K562 (cell line): Measurements from ENCODE around the gene PGPEP1. TPM values are rescaled to one million over a fixed set of nuclear protein-coding genes. Genes with fewer than 3 reads are reported as not detected.

Experiments
- BHLHE40 ChIP-seq: IDR thresholded peaks from 2 replicates; pipeline ENCODE4 v1.6.1; 2011; ENCODE audit warnings: low read length, improper control_type of control experiment
- CLOCK ChIP-seq: fragments of 250-450 bp; sonication (Bioruptor Pico); IDR thresholded peaks from 2 replicates; pipeline ENCODE4 v1.4.0; 2020; ENCODE audit warnings: mild to moderate bottlenecking, moderate library complexity, borderline replicate concordance
- CREM ChIP-seq: IDR thresholded peaks from 2 replicates; pipeline ENCODE4 v1.6.1; 2014; ENCODE audit warnings: antibody characterized with exemption, low read depth
- CTBP1 ChIP-seq: fragments of 450-650 bp; IDR thresholded peaks from 2 replicates; pipeline ENCODE4 v1.6.1; 2016; ENCODE audit warnings: borderline replicate concordance
- ELF1 ChIP-seq: fragments of 200-800 bp; sonication (Bioruptor generic); IDR thresholded peaks from 2 replicates; pipeline ENCODE4 v1.6.1; 2016; ENCODE audit warnings: missing genetic modification characterization, missing compliant biosample characterization
- ETS1 ChIP-seq: conservative IDR thresholded peaks from 2 replicates; pipeline ENCODE4 v1.6.1; 2011; ENCODE audit warnings: low read depth, mild to moderate bottlenecking, low read length; ENCODE audit not compliant: control insufficient read depth
- ETV5 ChIP-seq: sonication (generic); formaldehyde crosslinking; IDR thresholded peaks from 2 replicates; pipeline ENCODE4 v1.4.0; 2020; ENCODE audit warnings: low read depth, mild to moderate bottlenecking, missing genetic modification reagents
- FOXP1 ChIP-seq: sonication (generic); formaldehyde crosslinking; IDR thresholded peaks from 2 replicates; pipeline ENCODE4 v1.8.0; 2022; ENCODE audit warnings: mild to moderate bottlenecking, missing genetic modification reagents
- GABPA ChIP-seq: fragments of 200-800 bp; sonication (Bioruptor generic); conservative IDR thresholded peaks from 2 replicates; pipeline ENCODE4 v1.6.1; 2016; ENCODE audit warnings: low read depth, missing genetic modification characterization, missing compliant biosample characterization
- GATA2 ChIP-seq: sonication (generic); formaldehyde crosslinking; IDR thresholded peaks from 2 replicates; pipeline ENCODE4 v1.4.0; 2020; ENCODE audit warnings: mild to moderate bottlenecking, missing genetic modification reagents
- KAT2B ChIP-seq: IDR thresholded peaks from one replicate; pipeline ENCODE4 v1.6.1; 2012; ENCODE audit warnings: low read depth, mild to moderate bottlenecking, control low read depth, inconsistent platforms, low read length, moderate library complexity
- PBX2 ChIP-seq, 2 experiments: IDR thresholded peaks in 1 of 2; conservative IDR thresholded peaks in 1 of 2; 2 replicates each; pipeline ENCODE4 v1.6.1; 2016; ENCODE audit warnings: low read depth in 2 of 2, mild to moderate bottlenecking in 1 of 2, missing compliant biosample characterization in 1 of 2, missing genetic modification characterization in 1 of 2, moderate library complexity in 1 of 2
- PHB ChIP-seq: fragments of 250-450 bp; sonication (Bioruptor Pico); IDR thresholded peaks from 2 replicates; pipeline ENCODE4 v1.5.0; 2021
- RFX7 ChIP-seq: fragments of 250-450 bp; sonication (Bioruptor Pico); IDR thresholded peaks from 2 replicates; pipeline ENCODE4 v1.5.1; 2021; ENCODE audit warnings: mild to moderate bottlenecking
- RNF2 ChIP-seq: sonication (generic); IDR thresholded peaks from 2 replicates; pipeline ENCODE4 v1.6.1; 2016
- SMARCC2 ChIP-seq: fragments of 450-650 bp; IDR thresholded peaks from 2 replicates; pipeline ENCODE4 v1.6.1; 2017; ENCODE audit warnings: antibody characterized with exemption, moderate library complexity, mild to moderate bottlenecking, low read depth
- SRSF3 ChIP-seq: fragments of 200-400 bp; formaldehyde crosslinking; IDR thresholded peaks from 2 replicates; pipeline ENCODE4 v1.6.1; 2016; ENCODE audit warnings: mild to moderate bottlenecking, low read length, moderate library complexity; ENCODE audit not compliant: insufficient read depth
- TOE1 ChIP-seq, 2 experiments: fragments of 450-650 bp in 1 of 2; sonication (generic) in 1 of 2; formaldehyde crosslinking in 1 of 2; IDR thresholded peaks; 2 replicates each; pipeline versions ENCODE4 v1.7.1 to v1.8.0; 2016 to 2022; ENCODE audit warnings: borderline replicate concordance in 2 of 2, mild to moderate bottlenecking in 2 of 2, antibody characterized with exemption in 1 of 2, inconsistent platforms in 1 of 2, low read depth in 1 of 2, missing genetic modification reagents in 1 of 2, moderate library complexity in 1 of 2
- ZFP36 ChIP-seq: fragments of 150-350 bp; IDR thresholded peaks from 2 replicates; pipeline ENCODE4 v1.6.1; 2018; ENCODE audit warnings: low read length, low read depth; ENCODE audit not compliant: partially characterized antibody
- ZFX ChIP-seq: sonication (generic); formaldehyde crosslinking; IDR thresholded peaks from 2 replicates; pipeline ENCODE4 v1.8.0; 2022; ENCODE audit warnings: mild to moderate bottlenecking, missing genetic modification reagents, moderate library complexity
- ZNF668 ChIP-seq: fragments of 250-450 bp; sonication (Bioruptor Pico); IDR thresholded peaks from 2 replicates; pipeline ENCODE4 v1.8.0; 2022; ENCODE audit warnings: mild to moderate bottlenecking, inconsistent platforms
- polyA plus RNA-seq, 8 experiments: library from polyadenylated mRNA; depleted of rRNA in 4 of 8; stranded (reverse) in 5 of 8; unstranded in 3 of 8; fragments of >200 nt; fragmentation: Nextera tagmentation in 2 of 8; fragmentation: Illumina TruSeq in 1 of 8; extraction: Ambion mirVana in 2 of 8; extraction: Trizol in 1 of 8; gene quantifications; 2 replicates each; pipeline versions ENCODE4 v1.2.1 to v1.2.3, GENCODE V29; 2011 to 2014; ENCODE audit warnings: inconsistent platforms in 1 of 8, missing spikeins in 1 of 8
- total RNA-seq, 7 experiments: library from RNA; depleted of rRNA in 6 of 7; stranded (reverse); fragments of >200 nt in 6 of 7; fragmentation: Illumina TruSeq in 2 of 7; extraction: Trizol in 2 of 7; gene quantifications; 2 replicates each; pipeline versions ENCODE4 v1.2.1 to v1.2.3, GENCODE V29; 2011 to 2021; ENCODE audit warnings: low replicate concordance in 1 of 7

Gene PGPEP1
- total and polyA plus RNA-seq, 9 of the 15 experiments (the other 6 are each of a cell fraction or from before 2014, with no cell fraction given): 10.0 to 69.6 (median 33.5) TPM

- no peak for TF ChIP-seq BHLHE40
- no peak for TF ChIP-seq PBX2 (CRISPR knock-in tag; IDR thresholded peaks at IDR 0.05; ENCODE audit: low read depth)
- TF ChIP-seq PBX2 (tag; conservative IDR thresholded peaks at IDR 0.05; ENCODE audit: low read depth): no peak
- TF ChIP-seq GATA2: no peak
- no peak; the same call in none of the 2 replicates for TF ChIP-seq CREM
- TF ChIP-seq CTBP1: peak; percentile 12; the same call in 1 of the 2 replicates
- no peak for TF ChIP-seq KAT2B
- peak; percentile 72 for TF ChIP-seq ETV5 (CRISPR knock-in tag)
- peak; percentile 78 for TF ChIP-seq ZFX
- TF ChIP-seq RFX7 (CRISPR knock-in tag): no peak
- TF ChIP-seq ETS1: peak; percentile 91
- TF ChIP-seq SMARCC2: no peak
- TF ChIP-seq ZFP36: peak; percentile 94
- 0 out of 2 replicates have a peak, but pooled peaks have one; percentile 15 for TF ChIP-seq TOE1 (IDR thresholded peaks at IDR 0.05; ENCODE audit: borderline replicate concordance)
- TF ChIP-seq TOE1 (CRISPR knock-in tag; IDR thresholded peaks at IDR 0.05; ENCODE audit: borderline replicate concordance, low read depth): no peak
- no peak for TF ChIP-seq FOXP1 (CRISPR knock-in tag)
- TF ChIP-seq SRSF3: peak; percentile 87; the same call in 1 of the 2 replicates
- TF ChIP-seq CLOCK (CRISPR knock-in tag): peak; percentile 54; the same call in 1 of the 2 replicates
- TF ChIP-seq ELF1 (tag): peak; percentile 76; the same call in 1 of the 2 replicates
- peak; percentile 41; the same call in 1 of the 2 replicates for TF ChIP-seq RNF2
- TF ChIP-seq ZNF668 (CRISPR knock-in tag): no peak
- no peak; the same call in 1 of the 2 replicates for TF ChIP-seq PHB
- TF ChIP-seq GABPA: peak; percentile 94
Observed at GRCh38 chr19:18417250-18418028, 77.0 kb downstream of the PGPEP1 start (continued).
